Stimulated activated CD8-positive, alpha-beta memory T cell treated with anti-CD3 and anti-CD28 coated beads, Interleukin-12 subunit alpha, Interleukin-12 subunit beta, amount 100 ng/mL, for 24 hours (primary cell): ENCODE results near the gene PODN.

Experiments
- DNase-seq: peaks from one replicate; pipeline ENCODE4 v3.0.0-alpha.2; 2020; ENCODE audit errors: extremely low read depth

PODN gene

DNA sequence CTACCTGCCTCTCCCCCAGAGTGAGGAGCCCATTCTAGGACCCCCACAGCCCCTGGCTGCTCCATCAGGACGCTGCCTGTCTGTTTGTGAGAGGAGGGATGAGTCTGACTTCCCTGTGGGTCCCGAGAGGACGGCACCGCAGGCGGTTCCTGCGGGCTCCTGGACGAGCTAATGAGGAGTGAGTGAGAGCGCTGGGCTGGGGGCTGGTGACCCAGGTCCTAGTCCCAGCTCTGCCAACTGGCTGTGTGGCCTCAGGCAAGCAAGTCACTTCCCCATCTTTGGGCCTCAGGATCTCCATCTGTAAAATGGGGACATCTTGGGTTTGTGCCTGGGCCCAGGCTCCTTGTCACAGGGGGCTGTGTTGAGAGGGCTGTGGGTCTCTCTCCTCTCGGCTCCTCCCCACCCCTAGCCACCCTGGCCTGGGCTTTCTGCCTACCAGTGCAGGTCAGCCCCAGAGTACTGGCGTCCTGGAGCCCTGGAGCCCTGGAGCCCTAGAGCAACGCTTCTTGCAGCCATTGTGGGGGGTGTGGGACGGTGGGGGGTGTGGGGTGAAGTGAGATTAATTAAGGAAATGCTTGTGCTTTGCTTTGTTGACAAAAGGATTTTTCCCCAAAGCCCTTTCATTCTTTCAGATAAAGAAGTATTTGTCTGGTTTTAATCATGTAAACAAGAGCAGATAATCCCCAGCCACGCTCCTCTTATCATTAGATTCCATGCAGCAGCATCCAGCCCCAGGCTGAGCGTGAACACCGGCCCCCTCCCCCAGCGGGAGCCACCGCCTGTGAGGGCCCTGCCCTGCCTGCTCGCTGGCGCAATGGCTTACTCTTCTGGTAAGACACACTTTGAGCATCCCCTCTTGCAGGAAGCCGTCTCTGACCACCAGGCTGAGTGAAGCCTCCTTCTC lies 53.6 kb downstream of the PODN start:
- no peak for DNase-seq

GRCh38 chr1:53116307-53116810 lies 54.3 kb downstream of the PODN start:
- no peak for DNase-seq

DNA sequence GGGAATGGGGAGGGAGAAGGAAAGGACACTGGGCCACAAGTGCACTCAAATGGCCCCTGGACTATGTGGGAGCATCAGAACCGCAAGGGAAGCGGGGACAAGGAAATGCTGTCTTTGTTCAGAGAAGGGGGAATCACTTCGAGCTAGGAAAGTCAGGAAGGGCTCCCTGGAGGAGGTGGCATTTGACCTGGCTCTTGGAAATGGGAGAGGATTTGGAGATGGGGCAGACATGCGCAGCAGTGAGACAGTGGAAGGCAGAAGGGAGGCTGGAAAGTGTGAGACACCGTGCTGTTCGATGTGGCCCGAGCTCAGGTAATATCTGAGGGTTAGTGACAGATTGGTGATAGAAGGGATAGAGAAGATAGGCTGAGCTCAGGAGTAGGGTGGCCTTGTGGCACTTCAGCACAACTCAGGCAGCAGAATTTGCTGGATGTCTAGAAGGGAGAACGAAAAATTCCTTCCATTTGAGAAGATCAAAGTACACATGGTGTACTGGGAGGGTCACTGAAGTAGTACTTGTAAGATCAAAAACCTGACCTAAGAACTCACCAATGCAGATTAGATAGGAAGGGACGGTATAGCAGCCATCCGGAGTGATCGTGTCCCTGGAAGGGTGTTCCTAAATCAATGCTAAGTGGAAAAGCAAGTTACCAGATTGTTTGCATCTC lies 55.1 kb downstream of the PODN start:
- DNase-seq, result no peak

GRCh38 chr1:53117836-53118235 lies 55.8 kb downstream of the PODN start:
- DNase-seq, result no peak

DNA sequence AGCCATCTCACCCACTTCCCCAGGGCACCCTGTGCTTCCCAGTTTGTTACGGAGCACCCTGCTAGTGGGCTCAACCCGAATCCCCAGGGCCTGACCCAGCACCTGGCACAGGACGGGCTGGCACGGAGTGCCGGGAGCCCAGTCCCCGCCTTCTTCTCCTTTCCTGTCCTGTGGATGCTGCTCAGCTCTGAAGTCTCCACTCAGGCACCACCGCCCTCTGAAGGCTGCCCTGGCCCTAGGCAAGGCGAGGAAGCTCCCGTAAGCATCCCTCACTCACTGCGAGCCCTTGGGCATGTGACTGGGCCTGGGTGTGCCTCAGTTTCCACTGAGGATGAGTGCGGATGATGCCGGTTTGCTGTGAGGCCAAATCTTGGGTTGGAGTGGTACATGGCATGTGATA lies 58.6 kb downstream of the PODN start:
- DNase-seq, result no peak

- no peak for DNase-seq
Observed at GRCh38 chr1:53121319-53122172, 59.5 kb downstream of the PODN start.

DNA sequence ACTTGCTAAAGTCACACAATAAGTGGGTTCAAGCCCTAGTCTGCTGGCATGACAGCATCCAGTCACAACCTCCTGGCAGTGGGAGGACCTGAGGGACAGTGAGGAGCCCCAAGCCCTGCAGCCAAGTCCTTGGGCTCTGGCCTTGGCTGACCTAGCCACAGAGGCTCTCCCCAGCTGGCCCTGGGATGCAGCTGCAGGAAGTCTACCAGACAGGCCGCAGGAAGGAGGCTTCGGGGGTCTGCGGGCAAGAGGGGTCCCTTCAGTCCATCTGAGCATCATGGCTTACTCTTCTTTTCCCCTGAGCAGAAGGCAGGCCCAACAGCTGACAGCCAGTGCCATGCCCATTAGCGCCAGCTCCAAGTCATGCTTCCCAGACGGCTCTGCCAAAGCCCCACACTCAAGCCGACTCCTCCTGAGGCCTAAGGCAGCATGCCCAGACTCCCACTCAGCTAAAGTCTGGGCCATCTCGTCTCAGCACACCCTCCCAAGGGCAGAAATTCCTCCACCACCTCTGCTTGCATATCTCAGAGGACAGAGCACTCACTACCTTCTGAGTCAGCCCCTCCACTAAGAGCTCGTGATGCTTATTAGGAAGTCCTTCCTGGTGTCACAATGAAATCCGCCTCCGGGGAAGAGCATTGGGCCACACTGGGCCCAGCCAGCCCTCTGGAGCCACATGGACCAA lies 60.3 kb downstream of the PODN start:
- no peak for DNase-seq

GRCh38 chr1:53122961-53123413 lies 61.0 kb downstream of the PODN start:
- DNase-seq, result no peak

DNA sequence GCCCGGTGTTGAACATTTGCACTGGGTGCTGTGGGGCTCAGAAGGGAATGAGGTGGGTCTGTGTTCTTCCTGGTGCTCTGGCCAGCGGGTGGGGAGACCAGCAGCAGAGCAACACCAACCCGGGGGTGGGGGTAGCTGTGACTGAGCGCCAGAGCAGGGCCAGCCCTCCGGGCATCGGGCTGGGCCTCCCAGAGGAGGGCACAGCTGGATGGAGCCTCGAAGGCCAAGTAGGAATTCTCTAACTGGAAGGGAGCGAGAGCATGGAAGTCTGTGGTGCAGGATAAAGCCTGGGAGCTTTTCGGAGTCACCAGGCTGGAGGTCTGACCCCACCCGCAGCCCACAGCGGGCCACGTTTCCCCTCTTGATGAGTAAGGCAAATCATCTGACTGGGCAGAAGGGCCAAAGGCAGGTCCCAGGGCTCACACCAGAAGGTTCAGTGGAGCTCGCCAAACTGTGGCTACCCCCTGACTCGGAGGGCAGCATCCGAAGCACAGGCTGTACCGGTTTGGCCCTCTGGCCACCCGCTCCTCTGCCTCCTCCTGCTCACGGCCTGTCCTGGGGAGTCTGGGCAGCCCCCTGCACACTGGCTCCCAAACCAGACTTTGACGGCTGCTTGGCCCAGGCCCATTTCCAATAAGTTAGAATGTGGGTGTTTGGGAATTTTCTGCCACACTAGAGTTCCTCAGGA lies 61.6 kb downstream of the PODN start:
- no peak for DNase-seq

GRCh38 chr1:53125122-53125521 lies 63.1 kb downstream of the PODN start:
- no peak for DNase-seq

DNA sequence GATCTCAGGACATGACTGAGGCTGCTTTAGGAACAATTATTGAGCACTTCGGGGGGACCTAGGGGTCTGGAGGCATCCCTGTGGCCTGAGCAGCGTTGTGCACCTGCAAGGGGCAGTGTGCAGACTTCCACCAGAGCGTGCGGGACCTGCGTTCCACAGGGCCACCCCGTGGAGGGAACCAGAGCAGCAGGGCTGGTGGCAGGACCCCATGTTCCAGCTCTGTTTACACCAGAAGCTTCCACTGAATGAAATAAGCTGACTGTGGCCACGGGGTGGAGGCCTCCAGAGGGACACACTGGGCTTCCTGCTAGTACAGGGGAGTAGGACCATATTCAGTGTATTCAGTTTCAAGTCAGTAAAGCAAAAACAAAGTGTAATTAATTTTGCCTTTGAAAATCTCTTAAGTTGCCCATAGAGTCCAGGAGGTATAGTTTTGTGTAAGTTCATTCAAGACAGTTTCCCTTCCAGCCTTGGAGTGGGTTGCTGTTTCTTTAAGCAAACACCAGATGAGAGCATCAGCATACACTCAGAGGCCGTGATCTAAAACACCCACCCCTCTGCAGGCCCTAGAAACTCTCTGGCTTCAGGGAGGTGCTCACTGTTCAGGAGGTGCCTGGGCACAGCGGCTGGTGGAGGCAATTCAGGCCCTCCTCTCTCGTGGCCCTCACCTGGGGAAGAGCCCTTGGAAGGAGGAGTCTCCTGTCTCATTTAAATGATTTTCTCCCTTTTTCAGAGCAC lies 63.8 kb downstream of the PODN start:
- DNase-seq, result no peak

DNA sequence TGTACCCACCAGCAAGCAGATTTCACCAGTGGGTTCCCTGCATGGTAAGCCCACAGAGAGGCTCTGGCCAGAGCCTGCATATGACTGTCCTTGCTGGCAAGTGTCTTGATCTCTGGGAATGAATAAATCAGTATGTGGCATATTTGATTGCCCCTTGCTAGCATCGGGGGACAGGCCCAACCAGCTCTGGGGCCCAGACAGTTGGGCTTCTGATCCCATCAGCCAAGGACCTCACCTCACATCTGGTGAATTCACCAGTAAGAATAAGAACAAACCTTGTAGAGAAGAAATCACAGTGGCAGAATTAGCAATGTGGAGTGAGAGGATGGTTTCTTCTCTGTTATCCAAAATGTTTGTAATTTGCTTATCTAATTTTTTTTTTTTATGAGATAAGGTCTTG lies 64.5 kb downstream of the PODN start:
- DNase-seq, result no peak

GRCh38 chr1:53127546-53127945 lies 65.5 kb downstream of the PODN start:
- DNase-seq, result no peak

- DNase-seq, result no peak
Observed at GRCh38 chr1:53128401-53128800, 66.4 kb downstream of the PODN start.

GRCh38 chr1:53129891-53130597 lies 68.0 kb downstream of the PODN start:
- no peak for DNase-seq

DNA sequence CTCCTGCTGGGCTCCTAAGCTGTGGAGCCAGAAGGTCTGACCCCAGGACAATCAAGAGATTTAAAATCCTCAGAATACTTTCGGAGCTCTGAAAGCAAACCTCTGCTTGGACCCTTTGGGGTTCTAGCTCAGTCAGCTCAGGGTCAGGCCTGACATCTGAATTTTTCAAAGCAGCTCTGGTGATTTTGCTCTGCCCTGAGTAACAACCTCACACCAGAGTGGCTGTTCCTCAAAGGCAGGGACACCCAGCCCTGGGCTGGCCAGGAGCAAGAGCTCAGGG lies 68.5 kb downstream of the PODN start:
- no peak for DNase-seq

DNA sequence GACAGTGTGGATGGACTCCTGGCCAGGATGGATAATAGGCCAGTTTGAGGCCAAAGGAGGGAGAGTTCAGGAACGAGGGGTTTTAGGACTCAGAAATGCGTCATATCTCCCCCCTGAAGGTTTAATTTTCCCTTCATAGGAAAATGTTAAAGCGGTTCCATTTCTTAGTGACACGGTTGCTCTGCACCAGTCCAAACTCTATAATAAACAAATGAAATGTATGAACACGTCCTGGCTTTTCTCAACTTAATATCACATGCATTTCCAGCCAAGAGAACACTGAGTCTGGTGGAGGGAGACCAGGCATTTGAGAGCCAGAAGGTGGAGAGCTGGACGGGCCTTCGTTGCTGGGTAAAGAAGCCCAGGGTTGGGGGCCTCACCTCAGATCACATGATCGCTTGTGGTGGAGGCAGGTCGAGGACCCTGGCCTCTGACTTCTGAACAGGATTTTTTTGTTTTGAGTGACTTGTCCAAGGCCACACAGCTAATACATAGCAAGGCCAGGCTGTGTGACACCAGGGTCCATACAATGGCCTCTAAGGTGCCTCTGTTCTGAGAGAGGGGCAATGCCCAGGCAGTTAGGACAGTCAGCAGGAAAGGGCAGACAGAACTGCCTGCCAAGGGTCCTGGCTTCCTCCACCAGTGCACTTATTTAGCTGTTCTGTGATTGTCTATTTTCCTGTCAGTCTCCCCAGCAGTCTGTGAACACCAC lies 69.0 kb downstream of the PODN start:
- DNase-seq, result no peak

DNA sequence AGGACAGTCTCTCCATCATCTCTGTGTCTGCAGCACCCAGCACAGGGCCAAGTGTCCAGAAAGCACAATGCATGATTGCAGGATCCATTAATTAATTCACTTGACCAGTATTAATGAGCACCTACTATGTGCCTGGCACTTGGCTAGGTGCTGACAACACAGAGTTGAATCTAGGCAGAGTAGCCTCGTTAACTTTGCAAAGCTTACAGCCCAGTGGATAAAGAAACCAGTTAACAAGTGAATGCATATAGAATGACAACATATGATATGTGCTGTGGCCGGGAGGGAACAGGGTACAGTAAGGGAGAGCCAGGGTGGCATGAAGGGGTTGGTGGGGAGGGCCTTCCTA lies 69.6 kb downstream of the PODN start:
- DNase-seq, result no peak

DNA sequence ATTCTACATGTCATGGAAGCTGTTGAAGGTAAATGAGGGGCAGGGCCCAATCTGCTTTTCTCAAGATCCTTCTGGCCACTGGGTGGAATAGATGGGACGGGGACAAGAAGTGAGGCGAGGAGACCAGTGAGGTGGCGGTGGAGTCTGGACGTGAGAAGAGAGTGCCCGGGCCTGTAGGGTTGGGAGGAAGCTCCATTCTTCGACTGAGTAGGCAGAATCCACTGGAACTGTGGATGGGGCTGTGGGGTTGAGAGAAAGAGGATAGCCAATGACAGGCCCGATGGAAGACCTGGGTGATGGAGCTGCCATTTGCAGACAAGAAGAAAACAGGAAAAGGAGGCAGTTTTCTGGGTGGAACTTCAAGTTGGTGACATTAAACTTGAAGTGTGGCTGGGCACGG lies 70.2 kb downstream of the PODN start:
- no peak for DNase-seq
